Naive B cell (primary cell): ENCODE measurements around the gene NRCAM. TPM values are rescaled to one million over a fixed set of nuclear protein-coding genes. Genes with fewer than 3 reads are reported as not detected.
A peak's percentile ranks its signal among the peaks of the same experiment; 100 is the strongest.

Experiments used
- ATAC-seq, 2 donors: fragments of 150-1000 bp; cut with Tn5 transposase; 2 replicates each; pipeline ENCODE4 v1.10.0; 2021; ENCODE audit warnings: low read depth in 2 of 2, mild to moderate bottlenecking in 2 of 2, moderate library complexity in 2 of 2
- DNase-seq: peaks from one replicate; pipeline ENCODE4 v3.0.0; 2022
- H3K27ac Mint-ChIP-seq, 6 donors: one replicate each; pipeline ENCODE4 v1.8.0; 2020 to 2022; ENCODE audit warnings: mild to moderate bottlenecking in 6 of 6, mixed read lengths in 6 of 6, moderate library complexity in 5 of 6, inconsistent platforms in 2 of 6
- H3K27me3 Mint-ChIP-seq, 3 donors: one replicate each; pipeline ENCODE4 v1.8.0; 2021 to 2022; ENCODE audit warnings: mixed read lengths in 3 of 3, mild to moderate bottlenecking in 1 of 3
- H3K36me3 Mint-ChIP-seq, 2 donors: one replicate each; pipeline ENCODE4 v1.8.0; 2020 to 2022; ENCODE audit warnings: mixed read lengths in 2 of 2, inconsistent platforms in 1 of 2, mild to moderate bottlenecking in 1 of 2
- H3K4me1 Mint-ChIP-seq, 3 donors: one replicate each; pipeline ENCODE4 v1.8.0; 2020 to 2022; ENCODE audit warnings: mixed read lengths in 3 of 3, inconsistent platforms in 1 of 3, mild to moderate bottlenecking in 1 of 3, moderate library complexity in 1 of 3
- H3K4me3 Mint-ChIP-seq, 8 donors: one replicate each; pipeline ENCODE4 v1.8.0; 2020 to 2022; ENCODE audit warnings: mild to moderate bottlenecking in 8 of 8, mixed read lengths in 8 of 8, moderate library complexity in 8 of 8, inconsistent platforms in 2 of 8
- H3K9me3 Mint-ChIP-seq, 7 donors: one replicate each; pipeline ENCODE4 v1.8.0; 2020 to 2022; ENCODE audit warnings: mixed read lengths in 7 of 7, mild to moderate bottlenecking in 5 of 7, inconsistent platforms in 2 of 7, moderate library complexity in 1 of 7
- polyA plus RNA-seq, 6 donors: library from polyadenylated mRNA; unstranded; fragments of 300-500 nt; fragmentation: Illumina TruSeq; gene quantifications; one replicate each; pipeline ENCODE4 v1.2.3, GENCODE V29; 2021; ENCODE audit warnings: low read depth in 6 of 6

NRCAM gene
- polyA plus RNA-seq, 6 donors from 2014 or later, result 0.29 to 1.2 (median 0.47) TPM; not detected in 1

DNA sequence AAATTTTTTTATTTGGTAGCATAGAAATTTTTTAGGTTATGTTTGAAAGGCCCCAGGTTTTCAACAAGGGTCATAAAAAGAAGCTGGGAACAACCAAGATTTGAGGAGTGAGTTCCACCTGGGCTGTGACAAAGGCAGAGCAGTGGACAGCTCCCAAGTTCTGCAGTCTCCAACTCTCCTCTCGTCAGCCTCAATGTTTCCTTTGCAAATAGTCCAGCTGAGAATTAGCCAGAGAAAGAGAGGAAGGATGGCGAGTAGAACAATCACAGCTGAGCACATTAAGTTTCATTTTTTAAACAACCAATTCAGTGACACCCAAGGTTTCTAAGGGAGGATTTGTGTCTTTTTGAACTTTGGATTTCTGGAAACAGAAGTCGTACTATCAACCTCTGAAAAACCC lies 143.2 kb downstream of the NRCAM start:
- Mint-ChIP-seq H3K27ac (no peak overlapping the region), H3K9me3 (peaks cover 0 to 2% (median 0%) of the 10 kb centered on the region in 7 donors), H3K36me3 (no peaks in the 10 kb centered on the region), H3K27me3 (peaks cover 6 to 11% (median 8%) of the 10 kb centered on the region in 3 donors), H3K4me3 (no peak overlapping the region), H3K4me1 (peaks cover 0 to 13% (median 0%) of the 10 kb centered on the region in 3 donors)
- ATAC-seq (no peak), DNase-seq (no peak)

DNA sequence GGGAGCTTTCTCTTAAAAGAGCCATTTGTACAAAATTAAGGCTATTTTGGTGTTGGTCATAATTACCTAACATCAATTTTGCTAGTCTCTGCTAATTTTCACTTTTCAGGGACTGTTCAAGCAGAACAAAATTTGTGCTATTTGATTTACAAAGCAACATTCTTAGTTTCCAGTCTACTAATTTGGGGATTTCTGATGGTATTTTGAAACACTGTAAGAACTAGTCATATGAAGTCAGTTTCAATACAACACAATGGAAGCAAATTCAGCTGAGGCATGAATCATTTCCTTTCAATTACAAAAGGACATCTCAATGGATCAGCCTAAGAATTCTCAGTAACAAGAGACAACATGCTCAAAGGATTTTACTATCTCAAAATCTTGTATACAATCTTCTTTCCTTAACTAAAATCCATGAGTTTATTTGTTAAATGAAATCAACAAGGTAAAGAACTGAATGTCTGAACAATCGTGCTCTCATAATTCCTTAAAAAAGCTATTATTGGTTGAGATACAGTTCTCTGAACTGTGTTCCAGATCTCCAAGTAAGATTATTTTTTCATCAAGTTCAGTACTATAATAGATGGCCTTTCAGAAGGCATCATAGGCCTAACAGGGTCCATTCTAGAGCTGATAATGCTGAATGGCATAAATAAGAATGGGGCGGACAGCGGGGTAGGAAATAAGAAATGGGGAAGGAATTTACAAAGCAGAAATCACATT lies 144.6 kb downstream of the NRCAM start:
- ATAC-seq (no peak), DNase-seq (no peak)
- peaks cover 0 to 6% (median 0%) of the 10 kb centered on the region in 3 donors for H3K27me3 Mint-ChIP-seq
- peaks cover 0 to 13% (median 0%) of the 10 kb centered on the region in 3 donors for H3K4me1 Mint-ChIP-seq
- peaks cover 0 to 2% (median 0%) of the 10 kb centered on the region in 7 donors for H3K9me3 Mint-ChIP-seq
- H3K4me3 Mint-ChIP-seq, result no peak overlapping the region
- H3K27ac Mint-ChIP-seq, result no peak overlapping the region
- H3K36me3 Mint-ChIP-seq, result no peaks in the 10 kb centered on the region

DNA sequence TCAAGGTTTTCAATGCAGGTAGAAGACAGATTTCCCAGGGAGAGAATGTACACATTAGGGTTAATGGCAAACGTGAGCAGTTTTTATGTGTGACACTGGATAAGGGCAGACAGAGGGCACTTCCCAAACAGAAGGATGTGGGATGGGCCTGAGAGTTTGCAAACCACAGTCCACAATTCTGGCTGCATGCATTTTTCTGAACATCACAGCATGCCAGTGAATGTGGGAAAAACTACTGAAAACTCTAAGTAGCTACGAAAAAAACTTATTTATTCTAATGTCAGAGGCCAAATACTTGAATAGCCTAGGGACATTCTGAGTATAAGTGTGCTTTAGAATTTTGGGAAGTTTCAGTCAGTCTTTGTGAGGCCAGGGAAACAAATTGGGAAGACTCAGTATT lies 145.9 kb downstream of the NRCAM start:
- Mint-ChIP-seq H3K4me1 (peaks cover 0 to 13% (median 0%) of the 10 kb centered on the region in 3 donors), H3K36me3 (no peaks in the 10 kb centered on the region), H3K9me3 (peaks cover 0 to under 1% (median 0%) of the 10 kb centered on the region in 7 donors), H3K27me3 (peaks cover 0 to 9% (median 5%) of the 10 kb centered on the region in 3 donors), H3K4me3 (no peak overlapping the region), H3K27ac (no peak overlapping the region)
- DNase-seq (no peak), ATAC-seq (no peak)

DNA sequence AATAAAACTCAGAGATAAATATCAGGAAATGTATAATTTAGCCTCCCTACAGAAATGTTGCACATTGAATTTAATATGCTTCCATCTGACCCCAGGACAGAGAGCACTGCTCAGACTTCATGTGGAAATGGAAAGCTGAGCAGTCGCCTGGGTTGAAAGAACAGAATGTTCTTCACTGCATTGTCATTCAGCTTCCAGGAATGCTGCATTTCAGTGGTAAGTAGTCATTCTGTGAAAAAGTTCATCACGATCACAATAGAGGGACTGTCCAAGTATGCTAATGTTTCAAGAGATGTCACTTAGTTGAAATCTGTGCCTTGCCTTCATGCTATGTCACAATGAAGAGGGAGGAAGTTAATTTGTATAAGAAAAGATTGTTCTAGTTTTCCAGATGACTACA lies 147.3 kb downstream of the NRCAM start:
- H3K27ac Mint-ChIP-seq, result no peak overlapping the region
- no peak for ATAC-seq
- H3K9me3 Mint-ChIP-seq, result no peaks in the 10 kb centered on the region
- H3K36me3 Mint-ChIP-seq, result no peaks in the 10 kb centered on the region
- H3K4me1 Mint-ChIP-seq, result peaks cover 0 to 13% (median 0%) of the 10 kb centered on the region in 3 donors
- no peak for DNase-seq
- H3K4me3 Mint-ChIP-seq, result no peak overlapping the region
- H3K27me3 Mint-ChIP-seq, result peaks cover 0 to 15% (median 10%) of the 10 kb centered on the region in 3 donors

- ATAC-seq (no peak), DNase-seq (no peak)
- Mint-ChIP-seq H3K4me1 (peaks cover 0 to 13% (median 0%) of the 10 kb centered on the region in 3 donors), H3K4me3 (no peak overlapping the region), H3K27ac (no peak overlapping the region), H3K36me3 (no peaks in the 10 kb centered on the region), H3K27me3 (peaks cover 4 to 21% (median 10%) of the 10 kb centered on the region in 3 donors), H3K9me3 (no peaks in the 10 kb centered on the region)
Observed at GRCh38 chr7:108308276-108308675, 148.0 kb downstream of the NRCAM start.

DNA sequence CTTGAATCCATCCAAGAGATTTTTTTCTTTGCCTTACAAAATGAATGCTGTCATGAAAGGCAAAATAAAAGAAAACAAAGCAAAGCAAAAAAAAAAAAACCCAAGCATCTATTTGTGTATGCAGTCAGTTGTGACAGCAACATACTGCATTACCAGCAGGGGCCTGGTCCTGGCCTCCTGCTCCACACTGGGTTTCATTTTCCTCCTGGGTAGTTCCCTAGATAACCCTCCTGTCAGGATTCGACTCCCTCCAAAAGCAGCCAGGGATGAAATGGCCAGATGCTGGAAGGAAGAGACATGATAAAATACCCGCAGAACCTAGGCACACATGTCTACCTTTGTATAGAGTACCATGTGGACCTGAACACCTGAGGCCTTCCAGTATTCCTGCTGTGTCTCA lies 148.6 kb downstream of the NRCAM start:
- ATAC-seq (no peak), DNase-seq (no peak)
- Mint-ChIP-seq H3K4me3 (no peak overlapping the region), H3K9me3 (no peaks in the 10 kb centered on the region), H3K36me3 (no peaks in the 10 kb centered on the region), H3K27me3 (peaks cover 5 to 26% (median 10%) of the 10 kb centered on the region in 3 donors), H3K4me1 (peaks cover 0 to 13% (median 0%) of the 10 kb centered on the region in 3 donors), H3K27ac (no peak overlapping the region)

GRCh38 chr7:108307194-108307593 lies 149.0 kb downstream of the NRCAM start:
- ATAC-seq (no peak), DNase-seq (no peak)
- no peak overlapping the region for H3K4me3 Mint-ChIP-seq
- peaks cover 0 to 13% (median 0%) of the 10 kb centered on the region in 3 donors for H3K4me1 Mint-ChIP-seq
- H3K27ac Mint-ChIP-seq, result no peak overlapping the region
- H3K27me3 Mint-ChIP-seq, result peaks cover 5 to 26% (median 10%) of the 10 kb centered on the region in 3 donors
- no peaks in the 10 kb centered on the region for H3K9me3 Mint-ChIP-seq
- H3K36me3 Mint-ChIP-seq, result no peaks in the 10 kb centered on the region

- Mint-ChIP-seq H3K27me3 (peaks cover 5 to 37% (median 13%) of the 10 kb centered on the region in 3 donors), H3K27ac (peak overlapping the region in 1 of 6 donors; percentile 36), H3K36me3 (no peaks in the 10 kb centered on the region), H3K4me1 (no peaks in the 10 kb centered on the region), H3K9me3 (no peaks in the 10 kb centered on the region), H3K4me3 (no peak overlapping the region)
- ATAC-seq (no peak), DNase-seq (no peak)
Observed at GRCh38 chr7:108303332-108303731, 152.9 kb downstream of the NRCAM start.

GRCh38 chr7:108301387-108301786 lies 154.8 kb downstream of the NRCAM start:
- Mint-ChIP-seq H3K27me3 (peaks cover 5 to 45% (median 13%) of the 10 kb centered on the region in 3 donors), H3K36me3 (peaks cover 0 to 5% of the 10 kb centered on the region in 2 donors), H3K9me3 (no peaks in the 10 kb centered on the region), H3K27ac (no peak overlapping the region), H3K4me1 (no peaks in the 10 kb centered on the region), H3K4me3 (no peak overlapping the region)
- DNase-seq (no peak), ATAC-seq (no peak)

DNA sequence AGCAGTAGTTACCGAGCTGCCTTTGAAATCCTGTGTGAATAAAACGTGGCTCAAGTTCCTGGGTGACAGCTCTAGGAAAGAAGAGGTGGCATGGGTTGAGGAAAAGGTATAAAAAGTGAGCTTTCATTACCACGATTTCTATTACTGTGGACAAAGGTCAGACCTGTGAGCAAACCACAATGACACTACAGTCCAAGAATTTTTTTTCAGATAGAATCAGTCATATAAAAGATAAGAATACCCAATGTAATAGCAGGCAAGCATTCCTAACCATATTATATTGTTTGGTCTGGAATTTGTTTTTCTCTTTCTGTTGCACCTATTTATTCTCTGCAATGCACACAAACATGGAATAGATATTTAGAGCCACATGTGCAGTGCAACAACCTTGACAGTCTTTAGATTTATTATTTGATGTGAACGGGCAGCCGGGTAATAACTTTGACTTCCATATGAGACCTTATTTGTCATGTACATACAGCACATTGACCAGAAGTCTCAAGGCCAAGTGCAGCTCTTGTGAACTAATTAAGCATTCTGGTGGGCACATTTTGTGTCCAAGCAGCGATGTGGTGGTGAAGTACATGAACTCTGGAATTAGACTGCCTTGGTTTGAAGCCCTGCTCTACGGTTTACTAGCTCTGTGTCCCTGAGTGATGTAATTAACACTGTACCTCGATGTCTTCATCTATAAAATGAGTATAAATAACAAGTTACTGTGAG lies 156.8 kb downstream of the NRCAM start:
- Mint-ChIP-seq H3K4me1 (peaks cover 5 to 10% (median 6%) of the 10 kb centered on the region in 3 donors), H3K36me3 (peaks cover 0 to 5% of the 10 kb centered on the region in 2 donors), H3K4me3 (no peak overlapping the region), H3K27ac (no peak overlapping the region), H3K9me3 (no peaks in the 10 kb centered on the region), H3K27me3 (peaks cover 10 to 35% (median 17%) of the 10 kb centered on the region in 3 donors)
- ATAC-seq (no peak), DNase-seq (no peak)

GRCh38 chr7:108296911-108297310 lies 159.3 kb downstream of the NRCAM start:
- Mint-ChIP-seq H3K4me3 (no peak overlapping the region), H3K9me3 (peaks cover 0 to 1% (median 0%) of the 10 kb centered on the region in 7 donors), H3K27me3 (peaks cover 4 to 20% (median 19%) of the 10 kb centered on the region in 3 donors), H3K4me1 (peaks cover 9 to 14% (median 9%) of the 10 kb centered on the region in 3 donors), H3K36me3 (peaks cover 0 to 5% of the 10 kb centered on the region in 2 donors), H3K27ac (no peak overlapping the region)
- ATAC-seq, result no peak
- no peak for DNase-seq

DNA sequence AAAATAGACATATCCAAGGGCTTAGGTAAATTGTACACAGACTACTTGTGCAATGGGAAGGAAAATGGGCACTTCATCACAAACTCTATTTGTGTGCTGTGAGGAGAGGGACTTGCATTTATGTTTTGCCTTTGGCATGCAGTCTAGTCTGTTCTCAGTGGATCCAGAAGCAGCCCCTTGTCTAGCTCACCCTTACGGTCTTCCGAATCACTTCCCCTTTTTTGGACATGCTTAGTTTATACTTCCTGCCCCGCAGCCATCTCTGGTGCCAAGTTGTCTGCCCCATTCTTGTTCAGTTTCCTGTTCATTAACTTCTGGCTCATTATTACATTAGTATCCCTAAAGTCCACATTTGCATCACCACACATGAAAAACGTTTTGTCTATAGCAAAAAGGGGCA lies 161.6 kb downstream of the NRCAM start:
- Mint-ChIP-seq H3K36me3 (peaks cover 0 to 5% of the 10 kb centered on the region in 2 donors), H3K9me3 (peaks cover 0 to 1% (median 0%) of the 10 kb centered on the region in 7 donors), H3K27ac (peak overlapping the region in 3 of 6 donors; percentile 49 to 71 (median 59)), H3K4me1 (peaks cover 9 to 14% (median 9%) of the 10 kb centered on the region in 3 donors), H3K27me3 (peaks cover 4 to 24% (median 17%) of the 10 kb centered on the region in 3 donors), H3K4me3 (peak overlapping the region in 3 of 8 donors; percentile 17 to 53 (median 36))
- ATAC-seq (peak; percentile 100), DNase-seq (peak; percentile 51)

DNA sequence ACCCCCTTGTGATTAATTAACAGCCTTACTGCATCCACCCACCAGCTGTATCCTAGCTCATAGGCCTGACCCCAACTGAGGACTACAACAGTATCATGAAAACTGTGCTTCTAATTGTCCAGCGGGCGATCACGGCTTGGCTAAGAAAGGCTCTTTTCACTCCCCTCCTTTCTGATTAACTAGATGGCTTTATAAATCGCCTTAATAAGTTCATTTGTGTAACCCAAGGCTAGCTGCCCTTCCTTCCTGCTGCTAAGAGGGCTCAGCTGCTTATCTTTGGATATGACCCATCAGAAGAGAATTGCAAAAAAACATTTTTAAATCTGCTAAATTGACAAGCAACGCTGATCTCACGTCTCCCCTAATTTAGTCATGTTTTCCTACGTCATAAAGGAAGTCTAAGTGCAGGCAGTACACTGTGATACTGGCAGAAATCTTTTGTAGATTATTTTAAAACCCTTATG lies 163.1 kb downstream of the NRCAM start:
- peaks cover 0 to 5% of the 10 kb centered on the region in 2 donors for H3K36me3 Mint-ChIP-seq
- no peak for ATAC-seq

More for the DNA sequence above, 163.1 kb downstream of the NRCAM start:
- no peak overlapping the region for H3K4me3 Mint-ChIP-seq
- H3K27me3 Mint-ChIP-seq, result peaks cover 9 to 18% (median 12%) of the 10 kb centered on the region in 3 donors
- H3K4me1 Mint-ChIP-seq, result peaks cover 9 to 14% (median 9%) of the 10 kb centered on the region in 3 donors
- no peak for DNase-seq
- H3K27ac Mint-ChIP-seq, result no peak overlapping the region
- peaks cover 0 to 1% (median 0%) of the 10 kb centered on the region in 7 donors for H3K9me3 Mint-ChIP-seq
